WERI-Rb-1 (cell line): ENCODE measurements around the gene COL21A1.

Experiments
- DNase-seq: peaks from one replicate; pipeline ENCODE4 v3.0.0-alpha.2; 2020
- H3K27ac ChIP-seq: fragments of 250-450 bp; sonication (Bioruptor Pico); 2 replicates; pipeline ENCODE4 v1.5.1; 2020; ENCODE audit warnings: mild to moderate bottlenecking, moderate library complexity
- H3K27me3 ChIP-seq: fragments of 250-450 bp; sonication (Bioruptor Pico); 2 replicates; pipeline ENCODE4 v1.5.1; 2021; ENCODE audit warnings: mild to moderate bottlenecking, low read depth, moderate library complexity; ENCODE audit not compliant: insufficient read depth, severe bottlenecking
- H3K36me3 ChIP-seq: fragments of 250-450 bp; sonication (Bioruptor Pico); 2 replicates; pipeline ENCODE4 v1.5.1; 2020; ENCODE audit warnings: mild to moderate bottlenecking, moderate library complexity
- H3K4me3 ChIP-seq: 2 replicates; pipeline ENCODE4 v1.5.1; 2011; ENCODE audit warnings: low read depth, mild to moderate bottlenecking, control low read depth, low read length
- H3K9me3 ChIP-seq: fragments of 250-450 bp; sonication (Bioruptor Pico); 2 replicates; pipeline ENCODE4 v1.5.1; 2021; ENCODE audit warnings: mild to moderate bottlenecking, moderate library complexity; ENCODE audit not compliant: severe bottlenecking
- TF ChIP-seq, protein P1 (sequence below): IDR thresholded peaks from 2 replicates; pipeline ENCODE4 v1.5.1; 2011; ENCODE audit warnings: low read depth, mild to moderate bottlenecking, control low read depth, inconsistent platforms, low read length

The COL21A1 gene

DNA sequence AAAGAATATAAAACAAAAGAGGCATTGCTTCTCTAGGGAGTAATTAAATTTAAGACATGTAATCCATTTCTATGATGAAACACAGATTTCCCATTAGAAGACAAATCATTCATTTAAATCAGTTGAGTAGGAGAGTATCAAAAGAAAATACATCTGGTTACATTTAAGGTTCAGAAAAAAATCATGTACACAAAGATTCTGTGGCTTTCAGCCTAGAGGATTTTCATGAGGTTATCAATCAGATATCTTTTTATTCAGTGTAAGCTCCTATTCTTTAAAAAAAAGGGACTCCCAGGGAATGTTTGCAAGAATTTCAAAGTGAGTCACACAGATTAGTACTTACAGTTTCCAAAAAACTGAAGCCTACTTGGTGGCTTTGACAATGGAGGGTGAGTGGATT, 24.9 kb downstream of the COL21A1 start:
- H3K36me3 ChIP-seq, result no peaks in the 10 kb centered on the region
- H3K4me3 ChIP-seq, result no peak overlapping the region
- no peaks in the 10 kb centered on the region for H3K9me3 ChIP-seq
- DNase-seq, result no peak
- TF ChIP-seq, protein P1, sequence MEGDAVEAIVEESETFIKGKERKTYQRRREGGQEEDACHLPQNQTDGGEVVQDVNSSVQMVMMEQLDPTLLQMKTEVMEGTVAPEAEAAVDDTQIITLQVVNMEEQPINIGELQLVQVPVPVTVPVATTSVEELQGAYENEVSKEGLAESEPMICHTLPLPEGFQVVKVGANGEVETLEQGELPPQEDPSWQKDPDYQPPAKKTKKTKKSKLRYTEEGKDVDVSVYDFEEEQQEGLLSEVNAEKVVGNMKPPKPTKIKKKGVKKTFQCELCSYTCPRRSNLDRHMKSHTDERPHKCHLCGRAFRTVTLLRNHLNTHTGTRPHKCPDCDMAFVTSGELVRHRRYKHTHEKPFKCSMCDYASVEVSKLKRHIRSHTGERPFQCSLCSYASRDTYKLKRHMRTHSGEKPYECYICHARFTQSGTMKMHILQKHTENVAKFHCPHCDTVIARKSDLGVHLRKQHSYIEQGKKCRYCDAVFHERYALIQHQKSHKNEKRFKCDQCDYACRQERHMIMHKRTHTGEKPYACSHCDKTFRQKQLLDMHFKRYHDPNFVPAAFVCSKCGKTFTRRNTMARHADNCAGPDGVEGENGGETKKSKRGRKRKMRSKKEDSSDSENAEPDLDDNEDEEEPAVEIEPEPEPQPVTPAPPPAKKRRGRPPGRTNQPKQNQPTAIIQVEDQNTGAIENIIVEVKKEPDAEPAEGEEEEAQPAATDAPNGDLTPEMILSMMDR, result no peak
- no peak overlapping the region for H3K27ac ChIP-seq
- no peaks in the 10 kb centered on the region for H3K27me3 ChIP-seq

GRCh38 chr6:56220078-56220477, 27.3 kb downstream of the COL21A1 start:
- Histone ChIP-seq H3K4me3 (no peak overlapping the region), H3K9me3 (no peaks in the 10 kb centered on the region), H3K27ac (no peak overlapping the region), H3K27me3 (no peaks in the 10 kb centered on the region), H3K36me3 (no peaks in the 10 kb centered on the region)
- no peak for DNase-seq
- TF ChIP-seq, protein P1, result no peak

GRCh38 chr6:56214703-56215101, 32.7 kb downstream of the COL21A1 start:
- TF ChIP-seq, protein P1, result no peak
- H3K36me3 ChIP-seq, result no peaks in the 10 kb centered on the region
- no peaks in the 10 kb centered on the region for H3K9me3 ChIP-seq
- no peak overlapping the region for H3K4me3 ChIP-seq
- H3K27me3 ChIP-seq, result no peaks in the 10 kb centered on the region
- H3K27ac ChIP-seq, result no peak overlapping the region
- DNase-seq, result no peak

- no peaks in the 10 kb centered on the region for H3K36me3 ChIP-seq
- peaks cover 2% of the 10 kb centered on the region for H3K9me3 ChIP-seq
- H3K27ac ChIP-seq, result no peak overlapping the region
These were observed 33.2 kb downstream of the COL21A1 start for GRCh38 chr6:56214041-56214702.

DNA sequence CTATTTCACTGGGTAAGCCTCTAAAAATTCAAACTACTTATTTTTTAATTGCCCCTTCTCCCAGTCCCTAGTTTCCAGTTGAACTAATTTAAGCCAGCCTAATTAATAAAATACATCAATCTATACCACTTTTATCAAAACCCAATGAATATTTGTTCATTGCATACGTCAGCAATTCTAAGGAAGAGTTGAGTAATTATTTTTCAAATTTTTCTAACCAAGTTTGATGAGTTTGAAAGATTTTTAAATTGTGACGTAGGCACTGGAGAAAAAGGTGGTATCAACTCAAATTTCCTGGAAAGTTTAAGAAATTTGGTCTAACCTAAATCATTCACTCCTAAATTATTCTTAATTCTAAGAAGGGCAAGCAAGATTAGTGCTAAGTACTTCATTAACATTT, 35.7 kb downstream of the COL21A1 start:
- peaks cover 2% of the 10 kb centered on the region for H3K9me3 ChIP-seq
- TF ChIP-seq, protein P1, result no peak
- H3K4me3 ChIP-seq, result no peak overlapping the region
- H3K36me3 ChIP-seq, result no peaks in the 10 kb centered on the region
- no peak for DNase-seq
- no peak overlapping the region for H3K27ac ChIP-seq
- H3K27me3 ChIP-seq, result no peaks in the 10 kb centered on the region

More at GRCh38 chr6:56214041-56214702, 33.2 kb downstream of the COL21A1 start:
- H3K4me3 ChIP-seq, result no peak overlapping the region
- no peak for DNase-seq
- TF ChIP-seq, protein P1, result no peak
- no peaks in the 10 kb centered on the region for H3K27me3 ChIP-seq

DNA sequence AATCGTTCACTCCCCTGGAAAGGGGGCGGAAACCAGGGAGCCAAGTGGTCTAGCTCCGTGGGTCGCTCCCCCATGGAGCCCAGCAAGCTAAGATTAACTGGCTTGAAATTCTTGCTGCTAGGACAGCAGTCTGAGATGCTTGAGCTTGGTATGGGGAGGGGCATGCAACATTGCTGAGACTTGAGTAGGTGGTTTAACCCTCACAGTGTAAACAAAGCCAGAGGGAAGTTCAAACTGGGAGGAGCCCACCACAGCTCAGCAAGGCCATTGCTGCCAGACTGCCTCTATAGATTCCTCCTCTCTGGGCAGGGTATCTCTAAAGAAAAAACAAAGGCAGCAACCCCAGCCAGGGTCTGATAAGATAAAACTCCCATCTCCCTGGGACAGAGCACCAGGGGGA, 43.2 kb downstream of the COL21A1 start:
- H3K27me3 ChIP-seq, result peaks cover 15% of the 10 kb centered on the region
- TF ChIP-seq, protein P1, result no peak
- H3K4me3 ChIP-seq, result no peak overlapping the region
- DNase-seq, result no peak
- H3K27ac ChIP-seq, result no peak overlapping the region
- H3K36me3 ChIP-seq, result no peaks in the 10 kb centered on the region
- H3K9me3 ChIP-seq, result no peaks in the 10 kb centered on the region
